ENCODE measurements around the gene CDO1. TPM values are rescaled to one million over a fixed set of nuclear protein-coding genes. Genes with fewer than 3 reads are reported as not detected.
A peak's percentile ranks its signal among the peaks of the same experiment; 100 is the strongest.

Gene CDO1
- total and polyA plus RNA-seq, 9 of the 15 experiments (the other 6 are each of a cell fraction or from before 2014, with no cell fraction given): 0.16 to 0.22 TPM; not detected in 7

GRCh38 chr5:115841382-115842088 lies 25.1 kb upstream of the CDO1 start, which contains the start of the genes AP3S1 and ATG12 (continued):
- TF ChIP-seq ZNF318 (IDR thresholded peaks at IDR 0.05; ENCODE audit: borderline replicate concordance in 1 of 2, low read depth in 1 of 2): no peak
- TF ChIP-seq SIX5 (IDR thresholded peaks at IDR 0.05; ENCODE audit: borderline replicate concordance in 1 of 2, insufficient read depth in 1 of 2, low read depth in 1 of 2, low read length in 2 of 2): no peak
- TF ChIP-seq TEAD2 (tag; IDR thresholded peaks at IDR 0.05): no peak
- TF ChIP-seq GABPB1 (CRISPR knock-in tag; IDR thresholded peaks at IDR 0.05): peak; percentile 89
- no peak for TF ChIP-seq CUX1 (CRISPR knock-in tag; IDR thresholded peaks at IDR 0.05)
- no peak for TF ChIP-seq BRCA1 (IDR thresholded peaks at IDR 0.05)
- TF ChIP-seq BRCA1 (CRISPR knock-in tag; IDR thresholded peaks at IDR 0.05): no peak
- TF ChIP-seq KAT7 (CRISPR knock-in tag; IDR thresholded peaks at IDR 0.05; ENCODE audit: borderline replicate concordance): 0 out of 2 replicates have a peak, but pooled peaks have one; percentile 49
- 0 out of 2 replicates have a peak, but pooled peaks have one; percentile 44 for TF ChIP-seq ATF2 (CRISPR knock-in tag; IDR thresholded peaks at IDR 0.05)
